Ovary (tissue), 3 donors: ENCODE measurements around the gene UNC119B.

Experiments
- CTCF ChIP-seq, 3 donors: fragments of 450-650 bp in 2 of 3; fragments of 200-600 bp in 1 of 3; IDR thresholded peaks; one replicate each; pipeline versions ENCODE4 v1.5.1 to v1.8.0; 2016 to 2022; ENCODE audit warnings: antibody characterized with exemption in 3 of 3, mild to moderate bottlenecking in 1 of 3
- EP300 ChIP-seq: sonication (generic); formaldehyde crosslinking; IDR thresholded peaks from one replicate; pipeline ENCODE4 v1.6.1; 2017; ENCODE audit warnings: antibody characterized with exemption
- POLR2A ChIP-seq: fragments of 450-650 bp; IDR thresholded peaks from one replicate; pipeline ENCODE4 v1.6.1; 2017; ENCODE audit warnings: antibody characterized with exemption, mild to moderate bottlenecking, moderate library complexity
- donor health status: DM: no; HTN: no; CAD: no.

- TF ChIP-seq CTCF (IDR thresholded peaks at IDR 0.05) (no peak), POLR2A (no peak), EP300 (no peak)
Observed at GRCh38 chr12:120734210-120734609, 24.0 kb downstream of the UNC119B start.
